ENCODE data around the gene VPS26A.

- TF ChIP-seq CTCF (IDR thresholded peaks at IDR 0.05; ENCODE audit: insufficient read depth, low read depth, low read length), result no peak
- no peak for TF ChIP-seq EZH2 (IDR thresholded peaks at IDR 0.05; ENCODE audit: insufficient read depth, low read length)
Observed at GRCh38 chr10:69080226-69080625, 43.8 kb upstream of the VPS26A start.
